DND-41 (cell line): ENCODE measurements around the gene MVB12B.

Experiments
- CTCF ChIP-seq: IDR thresholded peaks from 2 replicates; pipeline ENCODE4 v1.5.1; 2012; ENCODE audit warnings: borderline replicate concordance, low read length, moderate library complexity, mild to moderate bottlenecking; ENCODE audit not compliant: poor library complexity, severe bottlenecking; ENCODE audit errors: extremely low read depth
- EZH2 ChIP-seq: IDR thresholded peaks from 3 replicates; pipeline ENCODE4 v1.6.1; 2012; ENCODE audit warnings: borderline replicate concordance, low read depth, mild to moderate bottlenecking, moderate library complexity, low read length, inconsistent platforms; ENCODE audit not compliant: severe bottlenecking

- TF ChIP-seq EZH2 = no peak
- TF ChIP-seq CTCF = no peak
Observed at GRCh38 chr9:126336736-126337325, 10.2 kb downstream of the MVB12B start.
